ENCODE results near the gene UBA6. TPM values are rescaled to one million over a fixed set of nuclear protein-coding genes. Genes with fewer than 3 reads are reported as not detected.

UBA6 gene
- total RNA-seq, 1 experiment from 2014 or later = 59.4 TPM

GRCh38 chr4:67678612-67679011 is 22.3 kb downstream of the UBA6 start:
- intact Hi-C loops (cut with micrococcal nuclease; ENCODE audit: unreplicated experiment) = no loop called here
- DNase-seq (ENCODE audit: low read depth, low spot score) = no peak
- BruUV-seq (replicated peaks) = no TSS peak

GRCh38 chr4:67674098-67674497 is 26.9 kb downstream of the UBA6 start:
- ChIA-PET CTCF (no interaction called here), POLR2A (no interaction called here)
- no peak overlapping the region for H3K4me3 ChIP-seq (ENCODE audit: low read depth in 2 of 2, low read length in 2 of 2)
- intact Hi-C loops (cut with micrococcal nuclease; ENCODE audit: unreplicated experiment) (no loop called here), in situ Hi-C loops (cut with HindIII; ENCODE audit: low pct_unique_long_range_greater_than_20kb, low sequenced_read_pairs) (no loop called here)
- H3K36me3 ChIP-seq (ENCODE audit: control insufficient read depth, insufficient read depth, low read length) = peaks cover 26% of the 10 kb centered on the region
- no peak for ATAC-seq
- no peak for DNase-seq (ENCODE audit: low read depth, low spot score)
- TF ChIP-seq POLR2AphosphoS5 (IDR thresholded peaks at IDR 0.05; ENCODE audit: low read depth, low read length) (no peak), REST (IDR thresholded peaks at IDR 0.05; ENCODE audit: insufficient read depth in 1 of 2, low read depth in 2 of 2, low read length in 1 of 2) (no peak), SIN3A (IDR thresholded peaks at IDR 0.05; ENCODE audit: borderline replicate concordance, insufficient read depth, low read depth, low read length) (no peak), TCF7L2 (IDR thresholded peaks at IDR 0.05; ENCODE audit: low read depth, low read length) (no peak), CTCF (IDR thresholded peaks at IDR 0.05) (no peak)
- BruUV-seq (replicated peaks) = no TSS peak
- H3K27me3 ChIP-seq (ENCODE audit: control insufficient read depth, insufficient read depth, low read length) = no peaks in the 10 kb centered on the region
- no peaks in the 10 kb centered on the region for H3K9me3 ChIP-seq (ENCODE audit: control insufficient read depth, insufficient read depth, low read depth, low read length)
- no peaks in the 10 kb centered on the region for H3K4me1 ChIP-seq (ENCODE audit: control insufficient read depth, insufficient read depth, low read length)
- no peak overlapping the region for H3K27ac ChIP-seq (ENCODE audit: low read length)

More at GRCh38 chr4:67678612-67679011, 22.3 kb downstream of the UBA6 start:
- no peaks in the 10 kb centered on the region for H3K9me3 ChIP-seq (ENCODE audit: control insufficient read depth, insufficient read depth, low read depth, low read length)
- no peak overlapping the region for H3K4me3 ChIP-seq (ENCODE audit: low read depth in 2 of 2, low read length in 2 of 2)
- CTCF ChIA-PET = no interaction called here
- no peak for TF ChIP-seq REST (IDR thresholded peaks at IDR 0.05; ENCODE audit: insufficient read depth in 1 of 2, low read depth in 2 of 2, low read length in 1 of 2)
- TF ChIP-seq POLR2AphosphoS5 (IDR thresholded peaks at IDR 0.05; ENCODE audit: low read depth, low read length) = no peak
- no peak for TF ChIP-seq SIN3A (IDR thresholded peaks at IDR 0.05; ENCODE audit: borderline replicate concordance, insufficient read depth, low read depth, low read length)
- TF ChIP-seq CTCF (IDR thresholded peaks at IDR 0.05) = no peak
- TF ChIP-seq TCF7L2 (IDR thresholded peaks at IDR 0.05; ENCODE audit: low read depth, low read length) = no peak
- no peaks in the 10 kb centered on the region for H3K27me3 ChIP-seq (ENCODE audit: control insufficient read depth, insufficient read depth, low read length)
- POLR2A ChIA-PET = no interaction called here
- H3K36me3 ChIP-seq (ENCODE audit: control insufficient read depth, insufficient read depth, low read length) = peaks cover 22% of the 10 kb centered on the region
- no peak for ATAC-seq
- in situ Hi-C loops (cut with HindIII; ENCODE audit: low pct_unique_long_range_greater_than_20kb, low sequenced_read_pairs) = no loop called here
- no peaks in the 10 kb centered on the region for H3K4me1 ChIP-seq (ENCODE audit: control insufficient read depth, insufficient read depth, low read length)
- no peak overlapping the region for H3K27ac ChIP-seq (ENCODE audit: low read length)
